ENCODE results near the gene CHL1. TPM values are rescaled to one million over a fixed set of nuclear protein-coding genes. Genes with fewer than 3 reads are reported as not detected.

Gene CHL1
- total RNA-seq, 1 donor from 2014 or later: 16.0 TPM

GRCh38 chr3:244041-244440 is 47.5 kb downstream of the CHL1 start:
- no peak for TF ChIP-seq CTCF (IDR thresholded peaks at IDR 0.05)
- Histone ChIP-seq H3K27ac (no peak overlapping the region), H3K4me3 (no peak overlapping the region), H3K27me3 (no peaks in the 10 kb centered on the region), H3K4me1 (no peaks in the 10 kb centered on the region), H3K36me3 (no peaks in the 10 kb centered on the region), H3K9me3 (no peaks in the 10 kb centered on the region)
- ATAC-seq: no peak
- DNase-seq: no peak
- intact Hi-C loops (cut with DNase I): no loop called here

- no peaks in the 10 kb centered on the region for H3K27me3 ChIP-seq
- H3K27ac ChIP-seq: no peak overlapping the region
- no peak for ATAC-seq
- no peaks in the 10 kb centered on the region for H3K9me3 ChIP-seq
- no peaks in the 10 kb centered on the region for H3K4me1 ChIP-seq
- DNase-seq: no peak
- TF ChIP-seq CTCF (IDR thresholded peaks at IDR 0.05): no peak
- H3K4me3 ChIP-seq: no peak overlapping the region
- intact Hi-C loops (cut with DNase I): no loop called here
- no peaks in the 10 kb centered on the region for H3K36me3 ChIP-seq
Measured at GRCh38 chr3:247916-248315, 51.4 kb downstream of the CHL1 start.

DNA sequence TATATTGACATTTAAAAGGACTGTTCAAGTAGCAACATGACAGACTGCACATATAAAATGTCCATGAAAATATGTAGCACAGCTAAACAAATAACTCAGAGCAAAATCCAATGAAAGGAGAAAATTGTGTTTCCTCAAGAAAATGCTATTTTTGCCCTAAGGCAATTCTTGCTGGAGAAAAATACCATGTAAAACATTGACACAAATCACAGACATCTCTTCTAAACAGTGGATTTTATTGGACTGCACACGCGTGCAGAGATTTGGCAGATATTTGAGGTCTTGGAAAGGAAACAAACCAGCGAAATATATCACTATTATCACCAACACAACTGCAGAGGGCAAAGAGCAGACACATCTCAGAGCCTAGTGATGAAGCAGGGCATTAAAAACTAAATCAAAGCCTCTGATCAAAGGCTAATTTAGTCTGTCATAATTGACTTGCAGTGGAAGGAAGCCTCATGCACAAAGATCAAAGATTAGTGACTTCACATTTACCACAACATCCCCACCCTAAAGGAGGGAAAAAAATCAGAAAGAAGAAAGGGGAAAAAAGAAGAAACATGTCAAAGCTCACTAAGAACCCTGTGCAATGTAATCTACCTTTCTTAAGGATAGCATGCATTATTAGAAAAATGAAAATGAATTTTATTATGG is 52.4 kb downstream of the CHL1 start:
- no peaks in the 10 kb centered on the region for H3K27me3 ChIP-seq
- no peak for TF ChIP-seq CTCF (IDR thresholded peaks at IDR 0.05)
- intact Hi-C loops (cut with DNase I): no loop called here
- ATAC-seq (no peak), DNase-seq (no peak)
- no peaks in the 10 kb centered on the region for H3K36me3 ChIP-seq
- no peaks in the 10 kb centered on the region for H3K4me1 ChIP-seq
- no peaks in the 10 kb centered on the region for H3K9me3 ChIP-seq
- no peak overlapping the region for H3K4me3 ChIP-seq
- H3K27ac ChIP-seq: no peak overlapping the region

GRCh38 chr3:249587-250262 is 53.2 kb downstream of the CHL1 start:
- no peak for ATAC-seq
- Histone ChIP-seq H3K27ac (no peak overlapping the region), H3K9me3 (no peaks in the 10 kb centered on the region), H3K4me3 (no peak overlapping the region), H3K4me1 (no peaks in the 10 kb centered on the region), H3K36me3 (no peaks in the 10 kb centered on the region), H3K27me3 (no peaks in the 10 kb centered on the region)
- TF ChIP-seq CTCF (IDR thresholded peaks at IDR 0.05): no peak
- DNase-seq: no peak
- intact Hi-C loops (cut with DNase I): no loop called here

DNA sequence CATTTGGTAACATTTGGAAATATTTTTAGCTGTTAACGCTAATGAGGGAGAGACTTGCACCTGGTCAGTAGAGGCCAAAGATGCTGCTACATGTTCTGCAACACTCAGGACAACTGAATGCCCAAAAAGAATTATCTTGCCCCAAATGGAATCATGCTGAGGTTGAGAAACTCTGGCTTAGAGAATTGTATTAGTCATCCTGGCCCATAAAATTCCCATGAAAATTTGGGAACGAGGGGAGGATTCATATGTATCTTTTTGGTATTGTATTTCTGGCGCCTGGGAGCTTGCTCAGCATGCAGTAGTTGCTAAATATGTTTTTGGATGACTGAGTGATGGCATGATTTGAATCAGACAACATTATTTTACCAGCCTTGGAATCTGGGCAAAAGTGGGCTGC is 59.9 kb downstream of the CHL1 start:
- no peak for ATAC-seq
- intact Hi-C loops (cut with DNase I): no loop called here
- TF ChIP-seq CTCF (IDR thresholded peaks at IDR 0.05): no peak

More for the DNA sequence above, 59.9 kb downstream of the CHL1 start:
- no peak overlapping the region for H3K27ac ChIP-seq
- H3K27me3 ChIP-seq: no peaks in the 10 kb centered on the region
- no peak overlapping the region for H3K4me3 ChIP-seq
- H3K9me3 ChIP-seq: no peaks in the 10 kb centered on the region
- no peaks in the 10 kb centered on the region for H3K36me3 ChIP-seq
- DNase-seq: no peak
- H3K4me1 ChIP-seq: no peaks in the 10 kb centered on the region

All from upper lobe of right lung (tissue), 1 donor.